Activated T-helper 2 cell treated with anti-CD3 and anti-CD28 coated beads, Interferon-gamma antibody, Interleukin-2, Interleukin-4, amounts not matched to agents 10 μg/mL and 5 μg/mL and 100 μg/mL, durations not matched to agents 14 hours and 24 hours and 36 hours (primary cell): ENCODE results near the gene RNF186. TPM values are rescaled to one million over a fixed set of nuclear protein-coding genes. Genes with fewer than 3 reads are reported as not detected.
"Not testable (repeated sequence)": the region's sequence is repeated elsewhere in the genome, so short reads cannot be mapped to it uniquely, and the experiment has no call there.

ENCODE experiments used
- DNase-seq: peaks from one replicate; pipeline ENCODE4 v3.0.0; 2021; ENCODE audit warnings: low spot score
- H3K27ac Mint-ChIP-seq: one replicate; pipeline ENCODE4 v1.8.0; 2021; ENCODE audit warnings: mixed read lengths
- H3K27me3 Mint-ChIP-seq: one replicate; pipeline ENCODE4 v1.8.0; 2021; ENCODE audit warnings: low read depth, mixed read lengths
- H3K36me3 Mint-ChIP-seq: one replicate; pipeline ENCODE4 v1.8.0; 2021; ENCODE audit warnings: low read depth, mixed read lengths
- H3K4me1 Mint-ChIP-seq: one replicate; pipeline ENCODE4 v1.8.0; 2021; ENCODE audit warnings: low read depth, mixed read lengths
- H3K4me3 Mint-ChIP-seq: one replicate; pipeline ENCODE4 v1.8.0; 2021; ENCODE audit warnings: low read depth, mild to moderate bottlenecking, moderate library complexity, mixed read lengths
- H3K9me3 Mint-ChIP-seq: one replicate; pipeline ENCODE4 v1.8.0; 2021; ENCODE audit warnings: mixed read lengths
- intact Hi-C: fragments of 100-400 bp; cut with micrococcal nuclease; formaldehyde crosslinking; loops from one replicate; pipeline ENCODE4 v1.15.1; 2023
- total RNA-seq: library from RNA; stranded (reverse); gene quantifications from 2 replicates; pipeline ENCODE4 v1.2.3, GENCODE V29; 2022

The RNF186 gene, protein sequence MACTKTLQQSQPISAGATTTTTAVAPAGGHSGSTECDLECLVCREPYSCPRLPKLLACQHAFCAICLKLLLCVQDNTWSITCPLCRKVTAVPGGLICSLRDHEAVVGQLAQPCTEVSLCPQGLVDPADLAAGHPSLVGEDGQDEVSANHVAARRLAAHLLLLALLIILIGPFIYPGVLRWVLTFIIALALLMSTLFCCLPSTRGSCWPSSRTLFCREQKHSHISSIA
- total RNA-seq, result not detected in 2 replicates

DNA sequence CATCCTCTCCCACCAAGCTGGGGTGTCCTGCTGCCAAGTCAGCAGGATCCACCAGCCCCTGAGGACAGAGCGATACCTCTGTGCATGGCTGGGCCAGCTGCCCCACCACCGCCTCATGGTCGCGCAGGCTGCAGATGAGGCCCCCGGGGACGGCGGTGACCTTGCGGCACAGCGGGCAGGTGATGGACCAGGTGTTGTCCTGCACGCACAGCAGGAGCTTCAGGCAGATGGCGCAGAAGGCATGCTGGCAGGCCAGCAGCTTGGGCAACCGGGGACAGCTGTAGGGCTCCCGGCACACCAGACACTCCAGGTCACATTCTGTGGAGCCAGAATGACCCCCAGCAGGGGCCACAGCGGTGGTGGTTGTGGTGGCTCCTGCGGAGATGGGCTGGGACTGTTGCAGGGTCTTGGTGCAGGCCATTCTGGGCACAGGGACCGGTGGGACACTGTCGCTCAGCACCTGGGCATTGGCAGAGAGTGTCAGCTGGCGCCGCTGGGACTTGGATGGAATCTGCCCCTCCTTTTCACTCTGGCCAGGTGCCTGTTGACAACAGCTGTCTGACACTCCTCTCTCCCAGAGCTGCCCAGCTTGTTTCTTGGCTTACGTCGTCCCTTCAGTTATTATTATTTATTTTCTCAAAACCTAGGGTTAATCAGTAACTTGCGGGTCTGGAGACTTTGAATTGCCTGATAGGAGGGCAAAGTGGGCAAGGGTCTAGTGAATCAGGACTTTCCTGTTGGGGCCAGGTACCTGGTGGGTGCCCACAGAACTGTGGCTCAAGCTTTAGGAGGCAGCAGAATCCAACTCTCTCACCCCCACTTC, at the start of gene RNF186:
TSS of gene RNF186 (minus strand) at position 603 of the 823 bp plus-strand sequence. CDS start at position 421, 182 bp downstream.
- peaks cover 4% of the 10 kb centered on the region for H3K27me3 Mint-ChIP-seq
- intact Hi-C loops, result loop anchor here (5.0 to 10.0 kb wide), 2 partner anchors 98 to 150 kb away; partner anchors contain the start of gene HTR6
- no peak within 1 kb of the TSS for H3K4me3 Mint-ChIP-seq

DNA sequence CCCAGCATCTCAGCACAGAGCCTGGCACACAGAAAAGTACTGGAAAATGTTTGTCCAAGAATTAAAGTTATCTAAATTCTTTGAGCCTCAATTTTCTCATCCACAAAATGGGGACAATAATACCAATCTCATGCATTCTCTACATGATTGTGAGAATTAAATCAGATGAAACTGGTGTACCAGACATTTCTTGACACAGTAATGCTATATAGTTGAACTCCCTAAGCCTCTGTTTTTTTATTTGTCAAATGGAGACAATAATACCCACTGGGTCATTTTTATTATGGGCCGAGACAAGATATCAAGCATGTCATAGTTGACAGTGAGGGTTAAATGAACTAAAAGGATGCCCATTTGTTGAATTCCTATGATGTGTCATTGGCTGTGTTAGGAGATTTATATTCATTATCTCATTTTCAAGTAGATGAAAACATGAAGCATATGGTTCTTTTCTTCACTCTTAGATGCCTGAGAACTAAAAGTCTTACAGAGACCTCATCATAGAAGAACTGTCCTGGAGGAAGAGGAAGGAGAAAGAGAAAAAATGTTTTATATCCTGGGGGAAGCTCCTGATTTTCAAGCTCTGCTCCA, 49.6 kb upstream of the RNF186 start:
- no peaks in the 10 kb centered on the region for H3K4me1 Mint-ChIP-seq
- peaks cover 25% of the 10 kb centered on the region for H3K27me3 Mint-ChIP-seq
- no peak overlapping the region for H3K4me3 Mint-ChIP-seq

More for the DNA sequence above, at the start of gene RNF186:
- Mint-ChIP-seq H3K9me3 (no peaks in the 10 kb centered on the region), H3K4me1 (no peaks in the 10 kb centered on the region), H3K36me3 (no peaks in the 10 kb centered on the region), H3K27ac (no peak within 1 kb of the TSS)
- no peak for DNase-seq

DNA sequence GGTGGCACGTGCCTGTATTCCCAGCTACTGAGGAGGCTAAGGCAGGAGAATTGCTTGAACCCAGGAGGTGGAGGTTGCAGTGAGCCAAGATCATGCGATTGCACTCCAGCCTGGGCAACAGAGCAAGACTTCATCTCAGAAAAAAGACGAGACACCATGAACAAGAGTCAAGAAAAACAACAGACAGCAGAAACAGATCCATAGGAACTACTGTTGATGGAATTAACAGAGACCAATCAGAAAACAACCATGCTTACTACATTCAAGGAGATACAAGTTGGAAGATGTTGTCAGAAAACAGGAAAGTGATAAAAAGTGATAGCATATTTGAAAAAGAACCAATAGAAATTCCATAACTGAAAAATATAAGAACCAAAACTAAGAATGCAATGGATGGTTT, 47.9 kb upstream of the RNF186 start:
- Mint-ChIP-seq H3K4me1 (no peaks in the 10 kb centered on the region), H3K36me3 (no peaks in the 10 kb centered on the region), H3K9me3 (peaks cover 5% of the 10 kb centered on the region), H3K4me3 (no peak overlapping the region), H3K27me3 (peaks cover 24% of the 10 kb centered on the region), H3K27ac (no peak overlapping the region)
- intact Hi-C loops, result no loop called here
- no peak for DNase-seq

More for the DNA sequence above, 49.6 kb upstream of the RNF186 start:
- DNase-seq, result no peak
- H3K9me3 Mint-ChIP-seq, result peaks cover 5% of the 10 kb centered on the region
- no peaks in the 10 kb centered on the region for H3K36me3 Mint-ChIP-seq
- intact Hi-C loops, result no loop called here
- H3K27ac Mint-ChIP-seq, result no peak overlapping the region

DNA sequence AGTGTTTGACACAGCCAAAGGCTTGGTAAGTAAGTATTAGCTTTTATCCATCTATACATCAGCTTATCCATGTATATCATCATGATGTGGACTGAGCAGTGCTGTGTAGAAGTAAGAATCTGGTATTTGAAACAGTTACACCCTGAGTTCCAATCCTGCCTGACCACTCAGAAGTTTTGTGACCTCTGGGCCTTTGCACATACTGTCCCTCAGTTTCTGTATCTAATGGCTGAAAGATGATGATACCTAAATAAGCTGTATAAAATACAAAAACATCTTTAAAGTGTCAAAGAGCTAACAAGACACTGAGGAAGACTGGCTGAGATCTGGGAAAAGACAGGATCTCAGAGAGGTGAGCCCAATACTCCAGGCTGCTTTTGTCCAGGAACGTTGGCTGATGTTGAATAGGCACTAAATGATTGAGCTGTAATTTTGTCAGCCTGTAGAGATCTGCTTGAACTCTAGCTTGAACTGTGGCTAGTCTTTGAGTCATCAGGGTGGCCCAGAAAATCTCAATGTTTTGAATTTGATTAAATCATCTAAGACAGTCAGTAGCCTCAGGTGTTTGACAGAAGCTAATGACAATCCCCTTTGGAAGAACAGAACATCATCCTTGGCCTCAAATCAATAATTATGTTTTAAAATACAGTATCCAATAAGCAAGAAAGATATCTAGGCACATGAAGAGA, 46.9 kb upstream of the RNF186 start:
- Mint-ChIP-seq H3K36me3 (no peaks in the 10 kb centered on the region), H3K4me1 (no peaks in the 10 kb centered on the region), H3K27ac (no peak overlapping the region), H3K27me3 (peaks cover 23% of the 10 kb centered on the region), H3K4me3 (no peak overlapping the region), H3K9me3 (peaks cover 5% of the 10 kb centered on the region)
- intact Hi-C loops, result no loop called here
- no peak for DNase-seq

DNA sequence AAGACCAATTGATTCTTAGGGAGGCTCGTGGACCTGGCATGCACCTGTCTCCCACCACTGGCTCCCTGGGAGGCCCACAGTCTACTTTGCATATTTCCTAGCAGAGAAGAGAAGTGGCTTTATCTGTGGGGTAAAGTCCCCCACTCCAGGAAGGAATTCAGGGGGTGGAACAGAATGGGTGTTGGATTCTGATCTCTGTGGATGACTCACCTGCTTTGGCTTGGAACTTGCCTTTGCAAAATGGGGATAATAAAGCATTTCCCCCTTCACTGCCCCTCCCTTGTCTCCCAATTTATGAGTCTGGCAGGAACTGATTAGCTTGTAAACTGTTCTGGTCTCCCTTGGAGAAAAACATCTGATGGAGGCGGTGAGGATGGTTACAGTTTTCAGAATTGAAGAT, 46.0 kb upstream of the RNF186 start:
- DNase-seq, result no peak
- peaks cover 5% of the 10 kb centered on the region for H3K9me3 Mint-ChIP-seq
- H3K4me3 Mint-ChIP-seq, result no peak overlapping the region
- intact Hi-C loops, result no loop called here
- H3K27ac Mint-ChIP-seq, result no peak overlapping the region
- H3K27me3 Mint-ChIP-seq, result peaks cover 16% of the 10 kb centered on the region
- H3K36me3 Mint-ChIP-seq, result no peaks in the 10 kb centered on the region
- H3K4me1 Mint-ChIP-seq, result no peaks in the 10 kb centered on the region

DNA sequence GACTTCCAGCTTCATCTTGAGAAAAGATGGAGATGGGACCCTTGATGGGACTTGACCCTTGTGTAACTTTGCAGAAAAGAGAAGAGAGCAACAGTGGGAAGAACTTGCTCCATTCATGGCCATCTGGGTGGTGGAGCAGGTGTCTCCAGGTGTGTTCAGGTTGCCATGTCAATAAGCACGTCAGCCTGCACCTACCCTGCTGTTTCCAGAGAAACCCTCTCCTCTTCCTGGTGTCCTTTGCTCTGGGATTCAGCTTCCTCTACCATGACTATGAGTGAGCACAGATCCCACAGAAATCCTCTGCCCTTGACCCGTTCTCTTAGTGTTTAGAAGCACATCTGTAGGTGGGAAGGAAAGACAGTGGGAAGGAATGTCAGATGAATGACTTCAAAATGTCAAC, 45.3 kb upstream of the RNF186 start:
- Mint-ChIP-seq H3K9me3 (peaks cover 5% of the 10 kb centered on the region), H3K4me3 (no peak overlapping the region), H3K36me3 (no peaks in the 10 kb centered on the region), H3K27ac (no peak overlapping the region), H3K27me3 (peaks cover 14% of the 10 kb centered on the region), H3K4me1 (no peaks in the 10 kb centered on the region)
- intact Hi-C loops, result no loop called here
- no peak for DNase-seq

DNA sequence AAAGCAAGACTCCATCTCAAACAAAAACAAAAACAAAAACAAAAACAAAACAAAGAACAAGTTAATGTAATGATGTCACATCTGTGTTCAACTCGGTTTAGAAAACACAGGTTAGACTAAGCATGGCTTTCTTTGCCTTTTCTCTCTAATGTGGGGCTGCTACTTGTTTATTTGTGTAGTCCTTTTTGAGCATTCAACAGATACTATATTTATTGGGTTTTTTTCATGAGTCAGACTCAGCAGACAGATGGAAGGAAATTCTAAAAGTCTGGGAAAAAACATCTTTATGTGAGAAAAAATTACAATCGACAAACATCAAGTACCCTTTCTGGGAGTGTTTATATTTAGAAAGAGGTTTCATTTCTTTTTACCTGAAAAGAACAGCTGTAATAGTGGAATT, 44.8 kb upstream of the RNF186 start:
- no peak overlapping the region for H3K4me3 Mint-ChIP-seq
- H3K36me3 Mint-ChIP-seq, result no peaks in the 10 kb centered on the region
- peaks cover 5% of the 10 kb centered on the region for H3K9me3 Mint-ChIP-seq
- H3K27ac Mint-ChIP-seq, result no peak overlapping the region
- no peaks in the 10 kb centered on the region for H3K4me1 Mint-ChIP-seq
- no peak for DNase-seq
- peaks cover 14% of the 10 kb centered on the region for H3K27me3 Mint-ChIP-seq
- intact Hi-C loops, result no loop called here

DNA sequence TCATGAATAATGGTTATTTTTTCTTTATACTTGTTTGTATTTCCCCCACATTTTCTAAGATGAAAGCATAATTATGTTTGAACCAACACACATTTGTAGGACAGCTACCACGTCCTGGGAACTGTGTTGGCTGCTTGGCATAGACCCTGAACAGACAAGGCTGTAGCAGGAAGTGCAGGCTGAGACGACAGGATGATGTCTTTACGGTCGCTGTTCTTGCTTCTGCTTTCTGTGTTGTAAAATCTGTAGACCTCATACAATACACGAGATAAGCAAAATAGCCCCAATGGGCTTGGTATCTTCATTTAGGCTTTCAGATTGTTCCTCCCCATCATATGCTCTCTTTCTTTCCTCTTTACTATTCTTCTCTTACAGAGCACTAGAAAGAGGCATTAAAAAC, 43.8 kb upstream of the RNF186 start:
- Mint-ChIP-seq H3K27ac (no peak overlapping the region), H3K9me3 (peaks cover 5% of the 10 kb centered on the region), H3K27me3 (peaks cover 14% of the 10 kb centered on the region), H3K36me3 (no peaks in the 10 kb centered on the region), H3K4me1 (no peaks in the 10 kb centered on the region), H3K4me3 (no peak overlapping the region)
- intact Hi-C loops, result no loop called here
- DNase-seq, result no peak

DNA sequence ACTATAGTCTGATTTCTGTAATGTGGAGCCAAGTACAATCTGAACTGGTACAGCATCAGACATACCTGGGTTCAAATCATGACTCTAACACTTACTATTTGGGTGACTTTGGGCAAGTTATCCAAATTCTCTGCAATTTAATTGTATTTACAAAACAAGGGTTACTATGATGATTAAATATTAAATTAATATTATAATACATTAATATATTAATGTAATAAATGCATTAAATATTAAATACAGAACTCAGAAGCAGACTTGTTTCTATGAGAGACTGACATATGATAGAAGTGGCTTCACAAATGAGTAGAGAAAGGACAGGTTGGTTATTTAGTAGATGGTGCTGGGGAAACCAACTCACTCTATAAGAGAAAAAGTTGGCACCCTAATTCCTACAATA, 39.8 kb upstream of the RNF186 start:
- Mint-ChIP-seq H3K9me3 (no peaks in the 10 kb centered on the region), H3K36me3 (no peaks in the 10 kb centered on the region), H3K27me3 (peaks cover 8% of the 10 kb centered on the region), H3K4me3 (no peak overlapping the region), H3K27ac (no peak overlapping the region), H3K4me1 (no peaks in the 10 kb centered on the region)
- DNase-seq, result no peak
- intact Hi-C loops, result no loop called here

DNA sequence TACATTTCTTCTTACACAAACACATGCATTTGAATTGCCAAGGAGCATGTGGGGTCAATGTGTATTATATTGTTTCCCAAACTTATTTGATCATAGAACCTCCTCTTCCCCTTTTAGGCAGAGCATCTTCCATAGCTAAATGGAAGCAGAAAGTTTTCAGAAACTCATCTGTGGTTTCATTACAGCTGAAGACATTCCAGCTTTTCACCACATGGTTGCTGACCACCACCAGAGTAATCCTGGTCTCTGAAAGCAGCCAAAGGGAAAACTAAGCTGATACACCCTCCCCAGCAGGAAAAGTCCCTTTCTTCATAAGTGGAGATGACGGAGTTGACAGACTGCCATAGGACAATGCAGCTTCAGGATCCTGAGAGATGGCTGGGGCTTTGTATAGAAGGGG, 37.0 kb upstream of the RNF186 start:
- H3K27ac Mint-ChIP-seq, result no peak overlapping the region
- no peaks in the 10 kb centered on the region for H3K9me3 Mint-ChIP-seq
- no peaks in the 10 kb centered on the region for H3K36me3 Mint-ChIP-seq
- intact Hi-C loops, result no loop called here
- peaks cover 2% of the 10 kb centered on the region for H3K27me3 Mint-ChIP-seq
- no peak overlapping the region for H3K4me3 Mint-ChIP-seq
- H3K4me1 Mint-ChIP-seq, result no peaks in the 10 kb centered on the region
- DNase-seq, result no peak

DNA sequence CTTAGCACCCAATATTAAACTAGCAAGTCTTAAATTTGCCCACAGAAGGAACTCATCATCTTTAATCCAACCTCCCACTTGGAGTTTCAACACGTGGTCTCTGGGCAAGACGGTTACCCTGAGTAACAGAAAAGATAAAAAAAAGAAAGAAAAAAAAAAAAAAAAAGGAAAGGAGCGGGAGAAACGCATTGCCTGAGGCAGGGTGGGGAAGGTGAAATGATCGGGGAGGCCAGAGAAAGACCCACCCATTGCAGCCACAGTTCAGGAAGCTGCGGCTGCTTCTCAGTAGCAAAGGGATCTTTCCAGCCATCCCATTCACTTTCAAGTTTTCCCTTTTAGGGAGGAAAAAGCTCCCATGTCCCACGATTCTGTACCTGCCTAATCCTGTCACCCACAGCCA, 35.1 kb upstream of the RNF186 start:
- H3K9me3 Mint-ChIP-seq, result no peaks in the 10 kb centered on the region
- no peak for DNase-seq
- no peaks in the 10 kb centered on the region for H3K4me1 Mint-ChIP-seq
- no peaks in the 10 kb centered on the region for H3K36me3 Mint-ChIP-seq
- no peak overlapping the region for H3K27ac Mint-ChIP-seq
- no peak overlapping the region for H3K4me3 Mint-ChIP-seq
- H3K27me3 Mint-ChIP-seq, result peaks cover 9% of the 10 kb centered on the region
- intact Hi-C loops, result no loop called here

DNA sequence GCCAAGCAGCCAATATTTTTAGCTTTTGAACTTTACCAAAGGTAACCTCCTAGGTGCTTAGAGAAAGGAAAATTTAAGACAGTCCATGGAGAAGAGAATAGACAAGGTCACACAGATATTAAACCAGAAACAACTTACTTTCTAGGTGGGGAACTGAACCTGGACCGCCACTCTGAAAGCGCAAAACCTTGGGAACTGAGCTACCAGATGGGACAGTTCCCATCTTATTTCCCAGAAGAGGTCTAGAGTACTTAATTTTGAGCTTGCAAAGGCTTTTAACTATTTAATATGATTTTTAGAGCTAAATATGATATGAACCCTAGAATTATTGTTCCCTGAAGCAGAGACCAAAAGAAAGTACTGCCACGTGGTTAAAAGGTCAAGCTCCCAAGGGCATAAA, 34.2 kb upstream of the RNF186 start:
- H3K9me3 Mint-ChIP-seq, H3K4me3 Mint-ChIP-seq, H3K4me1 Mint-ChIP-seq, intact Hi-C loops, H3K36me3 Mint-ChIP-seq, DNase-seq, H3K27ac Mint-ChIP-seq: not testable (repeated sequence)
- H3K27me3 Mint-ChIP-seq, result peaks cover 14% of the 10 kb centered on the region
